ENCODE results near the gene SPATS2L.

DNA sequence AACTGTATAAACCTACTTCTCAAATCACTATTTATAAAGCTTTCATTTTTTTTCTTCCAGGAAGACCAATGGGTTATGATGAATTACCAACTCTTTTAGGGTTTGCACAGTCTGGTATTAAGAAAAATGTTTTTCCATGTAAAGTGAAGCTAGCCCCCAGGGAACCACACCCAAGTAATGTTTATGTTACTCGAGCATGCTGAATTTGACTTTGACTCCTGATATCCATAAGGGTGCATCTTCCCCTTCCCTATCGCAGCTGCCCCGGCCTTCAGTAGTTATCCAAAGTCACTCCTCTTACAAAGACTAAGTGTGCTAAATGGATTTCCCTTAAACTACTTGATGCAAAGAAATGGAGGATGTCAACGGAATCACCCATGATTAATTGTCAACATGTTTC is 181.7 kb downstream of the SPATS2L start:
- TF ChIP-seq, protein P1, sequence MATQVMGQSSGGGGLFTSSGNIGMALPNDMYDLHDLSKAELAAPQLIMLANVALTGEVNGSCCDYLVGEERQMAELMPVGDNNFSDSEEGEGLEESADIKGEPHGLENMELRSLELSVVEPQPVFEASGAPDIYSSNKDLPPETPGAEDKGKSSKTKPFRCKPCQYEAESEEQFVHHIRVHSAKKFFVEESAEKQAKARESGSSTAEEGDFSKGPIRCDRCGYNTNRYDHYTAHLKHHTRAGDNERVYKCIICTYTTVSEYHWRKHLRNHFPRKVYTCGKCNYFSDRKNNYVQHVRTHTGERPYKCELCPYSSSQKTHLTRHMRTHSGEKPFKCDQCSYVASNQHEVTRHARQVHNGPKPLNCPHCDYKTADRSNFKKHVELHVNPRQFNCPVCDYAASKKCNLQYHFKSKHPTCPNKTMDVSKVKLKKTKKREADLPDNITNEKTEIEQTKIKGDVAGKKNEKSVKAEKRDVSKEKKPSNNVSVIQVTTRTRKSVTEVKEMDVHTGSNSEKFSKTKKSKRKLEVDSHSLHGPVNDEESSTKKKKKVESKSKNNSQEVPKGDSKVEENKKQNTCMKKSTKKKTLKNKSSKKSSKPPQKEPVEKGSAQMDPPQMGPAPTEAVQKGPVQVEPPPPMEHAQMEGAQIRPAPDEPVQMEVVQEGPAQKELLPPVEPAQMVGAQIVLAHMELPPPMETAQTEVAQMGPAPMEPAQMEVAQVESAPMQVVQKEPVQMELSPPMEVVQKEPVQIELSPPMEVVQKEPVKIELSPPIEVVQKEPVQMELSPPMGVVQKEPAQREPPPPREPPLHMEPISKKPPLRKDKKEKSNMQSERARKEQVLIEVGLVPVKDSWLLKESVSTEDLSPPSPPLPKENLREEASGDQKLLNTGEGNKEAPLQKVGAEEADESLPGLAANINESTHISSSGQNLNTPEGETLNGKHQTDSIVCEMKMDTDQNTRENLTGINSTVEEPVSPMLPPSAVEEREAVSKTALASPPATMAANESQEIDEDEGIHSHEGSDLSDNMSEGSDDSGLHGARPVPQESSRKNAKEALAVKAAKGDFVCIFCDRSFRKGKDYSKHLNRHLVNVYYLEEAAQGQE (IDR thresholded peaks at IDR 0.05; ENCODE audit: borderline replicate concordance in 1 of 2, low read depth in 1 of 2, low read length in 2 of 2): no peak
- TF ChIP-seq HNRNPUL1 (IDR thresholded peaks at IDR 0.05; ENCODE audit: low read depth, low read length) (no peak), CREB1 (IDR thresholded peaks at IDR 0.05) (no peak), CREB1 (CRISPR knock-in tag; IDR thresholded peaks at IDR 0.05) (no peak)
- TF ChIP-seq, protein P2, sequence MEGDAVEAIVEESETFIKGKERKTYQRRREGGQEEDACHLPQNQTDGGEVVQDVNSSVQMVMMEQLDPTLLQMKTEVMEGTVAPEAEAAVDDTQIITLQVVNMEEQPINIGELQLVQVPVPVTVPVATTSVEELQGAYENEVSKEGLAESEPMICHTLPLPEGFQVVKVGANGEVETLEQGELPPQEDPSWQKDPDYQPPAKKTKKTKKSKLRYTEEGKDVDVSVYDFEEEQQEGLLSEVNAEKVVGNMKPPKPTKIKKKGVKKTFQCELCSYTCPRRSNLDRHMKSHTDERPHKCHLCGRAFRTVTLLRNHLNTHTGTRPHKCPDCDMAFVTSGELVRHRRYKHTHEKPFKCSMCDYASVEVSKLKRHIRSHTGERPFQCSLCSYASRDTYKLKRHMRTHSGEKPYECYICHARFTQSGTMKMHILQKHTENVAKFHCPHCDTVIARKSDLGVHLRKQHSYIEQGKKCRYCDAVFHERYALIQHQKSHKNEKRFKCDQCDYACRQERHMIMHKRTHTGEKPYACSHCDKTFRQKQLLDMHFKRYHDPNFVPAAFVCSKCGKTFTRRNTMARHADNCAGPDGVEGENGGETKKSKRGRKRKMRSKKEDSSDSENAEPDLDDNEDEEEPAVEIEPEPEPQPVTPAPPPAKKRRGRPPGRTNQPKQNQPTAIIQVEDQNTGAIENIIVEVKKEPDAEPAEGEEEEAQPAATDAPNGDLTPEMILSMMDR (CRISPR knock-in tag; IDR thresholded peaks at IDR 0.05): no peak
- TF ChIP-seq, protein P3, sequence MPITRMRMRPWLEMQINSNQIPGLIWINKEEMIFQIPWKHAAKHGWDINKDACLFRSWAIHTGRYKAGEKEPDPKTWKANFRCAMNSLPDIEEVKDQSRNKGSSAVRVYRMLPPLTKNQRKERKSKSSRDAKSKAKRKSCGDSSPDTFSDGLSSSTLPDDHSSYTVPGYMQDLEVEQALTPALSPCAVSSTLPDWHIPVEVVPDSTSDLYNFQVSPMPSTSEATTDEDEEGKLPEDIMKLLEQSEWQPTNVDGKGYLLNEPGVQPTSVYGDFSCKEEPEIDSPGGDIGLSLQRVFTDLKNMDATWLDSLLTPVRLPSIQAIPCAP (CRISPR knock-in tag; IDR thresholded peaks at IDR 0.05; ENCODE audit: low read depth): no peak
- TF ChIP-seq, protein P4, sequence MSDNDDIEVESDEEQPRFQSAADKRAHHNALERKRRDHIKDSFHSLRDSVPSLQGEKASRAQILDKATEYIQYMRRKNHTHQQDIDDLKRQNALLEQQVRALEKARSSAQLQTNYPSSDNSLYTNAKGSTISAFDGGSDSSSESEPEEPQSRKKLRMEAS (IDR thresholded peaks at IDR 0.05): no peak
- TF ChIP-seq, protein P5, sequence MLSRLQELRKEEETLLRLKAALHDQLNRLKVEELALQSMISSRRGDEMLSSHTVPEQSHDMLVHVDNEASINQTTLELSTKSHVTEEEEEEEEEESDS (CRISPR knock-in tag; IDR thresholded peaks at IDR 0.05; ENCODE audit: borderline replicate concordance): no peak
- TF ChIP-seq, protein P6, sequence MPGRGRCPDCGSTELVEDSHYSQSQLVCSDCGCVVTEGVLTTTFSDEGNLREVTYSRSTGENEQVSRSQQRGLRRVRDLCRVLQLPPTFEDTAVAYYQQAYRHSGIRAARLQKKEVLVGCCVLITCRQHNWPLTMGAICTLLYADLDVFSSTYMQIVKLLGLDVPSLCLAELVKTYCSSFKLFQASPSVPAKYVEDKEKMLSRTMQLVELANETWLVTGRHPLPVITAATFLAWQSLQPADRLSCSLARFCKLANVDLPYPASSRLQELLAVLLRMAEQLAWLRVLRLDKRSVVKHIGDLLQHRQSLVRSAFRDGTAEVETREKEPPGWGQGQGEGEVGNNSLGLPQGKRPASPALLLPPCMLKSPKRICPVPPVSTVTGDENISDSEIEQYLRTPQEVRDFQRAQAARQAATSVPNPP (CRISPR knock-in tag; IDR thresholded peaks at IDR 0.05): no peak
